Adrenal gland (tissue), 12 donors: ENCODE data around the gene MTHFD2. TPM values are rescaled to one million over a fixed set of nuclear protein-coding genes. Genes with fewer than 3 reads are reported as not detected.

ENCODE experiments used
- DNase-seq, 7 donors: peaks; one replicate each; pipeline ENCODE4 v3.0.0-alpha.2; 2019 to 2020
- H3K27ac ChIP-seq, 5 donors: fragments of 200-600 bp; sonication (generic) in 4 of 5; 1 replicate in 3 of 5; 2 replicates in 2 of 5; pipeline versions ENCODE4 v1.5.1 to v1.8.0; 2016 to 2020; ENCODE audit warnings: mild to moderate bottlenecking in 1 of 5
- H3K27me3 ChIP-seq: fragments of 200-600 bp; 2 replicates; pipeline ENCODE4 v1.8.0; 2021
- H3K36me3 ChIP-seq, 2 donors: fragments of 200-600 bp; replicated peaks in 1 of 2; 1 replicate in 1 of 2; 2 replicates in 1 of 2; pipeline versions ENCODE4 v1.5.1 to v1.8.0; 2018 to 2022
- H3K4me1 ChIP-seq, 2 donors: fragments of 200-600 bp; replicated peaks in 1 of 2; 1 replicate in 1 of 2; 2 replicates in 1 of 2; pipeline versions ENCODE4 v1.5.1 to v1.8.0; 2018 to 2021
- H3K4me3 ChIP-seq, 4 donors: fragments of 200-600 bp; sonication (generic) in 3 of 4; one replicate each; pipeline ENCODE4 v1.5.1; 2016 to 2018
- H3K9me3 ChIP-seq, 3 donors: fragments of 200-600 bp; sonication (generic) in 1 of 3; replicated peaks in 1 of 3; 1 replicate in 2 of 3; 2 replicates in 1 of 3; pipeline versions ENCODE4 v1.5.1 to v1.8.0; 2016 to 2021
- POLR2A ChIP-seq, 2 donors: fragments of 450-650 bp; IDR thresholded peaks; one replicate each; pipeline ENCODE4 v1.6.1; 2017; ENCODE audit warnings: antibody characterized with exemption in 2 of 2, mild to moderate bottlenecking in 2 of 2, moderate library complexity in 1 of 2
- WGBS, 4 donors: extraction: QIAGEN DNeasy Blood & Tissue Kit in 2 of 4; methylation state at CpG; one replicate each; pipeline versions ENCODE4 v1.1.5 to v1.1.7; 2013 to 2017; 5-methylcytosine and 5-hydroxymethylcytosine counted together
- intact Hi-C, 2 donors: fragments of 100-400 bp; cut with DNase I; formaldehyde crosslinking; loops; one replicate each; pipeline versions ENCODE4 v1.14.1 to v1.15.0; 2022 to 2023
- polyA plus RNA-seq, 3 donors: library from polyadenylated mRNA; stranded (reverse); fragments of 200-250 nt in 2 of 3; fragments of 350-450 nt in 1 of 3; fragmentation: Illumina TruSeq in 1 of 3; extraction: RNeasy Lipid Tissue Mini Kit (QIAGEN cat#74804) in 1 of 3; gene quantifications; one replicate each; pipeline ENCODE4 v1.2.3, GENCODE V29; 2013 to 2014
- total RNA-seq, 9 donors: library from RNA; depleted of rRNA in 4 of 9; stranded (reverse); fragments of >200 nt in 4 of 9; fragments of 120-200 nt in 1 of 9; fragmentation: NEBNext Ultra II Directional in 1 of 9; extraction: Animal tissue kit (Norgen Biotek cat#: 25700) in 1 of 9; gene quantifications; one replicate each; pipeline versions ENCODE4 v1.1.0 to v1.2.4, GENCODE V29; 2013 to 2023
- TF ChIP-seq, protein P1 (sequence below), 6 experiments: fragments of 450-650 bp in 4 of 6; fragments of 200-600 bp in 2 of 6; sonication (generic) in 1 of 6; IDR thresholded peaks; 1 replicate in 5 of 6; 2 replicates in 1 of 6; pipeline versions ENCODE4 v1.5.1 to v1.8.0; 2016 to 2021; ENCODE audit warnings: antibody characterized with exemption in 6 of 6, mild to moderate bottlenecking in 2 of 6, moderate library complexity in 1 of 6
- donor health status: healthy with polysubstance abuse.
- donor health status: Bipolar disorder and iron deficiency.
- donor health status: DM: yes; HTN: yes; CAD: no.
- donor health status: DM: no; HTN: no; CAD: no.
- donor health status: DM: no; HTN: no; CAD: no.
- donor health status: DM: yes; HTN: yes; CAD: no.

The MTHFD2 gene
- total and polyA plus RNA-seq, 12 donors, result 1.6 to 24.9 (median 14.1) TPM

DNA sequence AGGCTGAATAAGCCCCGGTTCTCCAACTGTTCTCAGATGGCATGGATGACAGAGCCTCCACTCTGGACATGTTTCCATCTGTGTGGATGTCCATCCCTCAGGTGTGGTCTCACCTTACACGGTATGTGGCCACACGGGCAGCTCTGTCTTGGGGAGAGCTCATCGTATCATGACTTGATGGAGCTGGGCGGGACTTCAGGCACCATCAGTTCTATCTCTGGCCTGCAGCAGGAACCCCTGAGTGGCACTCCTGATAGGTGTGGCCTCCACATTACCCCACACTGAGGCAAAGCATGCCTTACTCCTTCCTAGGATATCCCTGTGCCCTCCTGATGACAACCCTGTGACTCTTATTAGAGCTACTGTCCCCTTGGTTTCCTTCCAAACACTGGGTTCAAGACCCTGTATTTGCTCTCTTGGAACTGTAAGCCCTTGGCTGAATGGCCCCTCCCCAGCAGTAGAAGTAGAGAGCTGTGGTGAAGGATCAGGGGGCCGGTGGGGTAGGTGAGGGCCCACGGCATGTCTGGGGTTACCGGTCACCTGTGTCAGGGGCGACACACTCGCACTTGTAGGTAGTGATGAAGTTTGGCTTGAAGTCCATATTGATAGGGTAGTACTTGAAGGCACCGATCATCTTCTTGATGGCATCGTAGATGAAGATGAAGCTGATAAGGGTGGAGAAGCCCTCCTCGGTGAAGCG lies 48.2 kb downstream of the MTHFD2 start:
- DNase-seq, result no peak
- H3K27me3 ChIP-seq, result no peaks in the 10 kb centered on the region
- intact Hi-C loops, result loop anchor here in 1 of 2 donors (5.0 kb wide), 1 partner anchor 71 kb away; no protein-coding TSS in a partner anchor
- TF ChIP-seq, protein P1, sequence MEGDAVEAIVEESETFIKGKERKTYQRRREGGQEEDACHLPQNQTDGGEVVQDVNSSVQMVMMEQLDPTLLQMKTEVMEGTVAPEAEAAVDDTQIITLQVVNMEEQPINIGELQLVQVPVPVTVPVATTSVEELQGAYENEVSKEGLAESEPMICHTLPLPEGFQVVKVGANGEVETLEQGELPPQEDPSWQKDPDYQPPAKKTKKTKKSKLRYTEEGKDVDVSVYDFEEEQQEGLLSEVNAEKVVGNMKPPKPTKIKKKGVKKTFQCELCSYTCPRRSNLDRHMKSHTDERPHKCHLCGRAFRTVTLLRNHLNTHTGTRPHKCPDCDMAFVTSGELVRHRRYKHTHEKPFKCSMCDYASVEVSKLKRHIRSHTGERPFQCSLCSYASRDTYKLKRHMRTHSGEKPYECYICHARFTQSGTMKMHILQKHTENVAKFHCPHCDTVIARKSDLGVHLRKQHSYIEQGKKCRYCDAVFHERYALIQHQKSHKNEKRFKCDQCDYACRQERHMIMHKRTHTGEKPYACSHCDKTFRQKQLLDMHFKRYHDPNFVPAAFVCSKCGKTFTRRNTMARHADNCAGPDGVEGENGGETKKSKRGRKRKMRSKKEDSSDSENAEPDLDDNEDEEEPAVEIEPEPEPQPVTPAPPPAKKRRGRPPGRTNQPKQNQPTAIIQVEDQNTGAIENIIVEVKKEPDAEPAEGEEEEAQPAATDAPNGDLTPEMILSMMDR (IDR thresholded peaks at IDR 0.05), result no peak
- no peak for TF ChIP-seq POLR2A (IDR thresholded peaks at IDR 0.05)
- no peaks in the 10 kb centered on the region for H3K4me1 ChIP-seq
- no peaks in the 10 kb centered on the region for H3K9me3 ChIP-seq
- no peak overlapping the region for H3K4me3 ChIP-seq
- 86 to 97% (median 93%) methylated on average over 11 to 14 of the region's 14 CpGs for WGBS, 4 donors
- no peak overlapping the region for H3K27ac ChIP-seq
- H3K36me3 ChIP-seq, result no peaks in the 10 kb centered on the region

DNA sequence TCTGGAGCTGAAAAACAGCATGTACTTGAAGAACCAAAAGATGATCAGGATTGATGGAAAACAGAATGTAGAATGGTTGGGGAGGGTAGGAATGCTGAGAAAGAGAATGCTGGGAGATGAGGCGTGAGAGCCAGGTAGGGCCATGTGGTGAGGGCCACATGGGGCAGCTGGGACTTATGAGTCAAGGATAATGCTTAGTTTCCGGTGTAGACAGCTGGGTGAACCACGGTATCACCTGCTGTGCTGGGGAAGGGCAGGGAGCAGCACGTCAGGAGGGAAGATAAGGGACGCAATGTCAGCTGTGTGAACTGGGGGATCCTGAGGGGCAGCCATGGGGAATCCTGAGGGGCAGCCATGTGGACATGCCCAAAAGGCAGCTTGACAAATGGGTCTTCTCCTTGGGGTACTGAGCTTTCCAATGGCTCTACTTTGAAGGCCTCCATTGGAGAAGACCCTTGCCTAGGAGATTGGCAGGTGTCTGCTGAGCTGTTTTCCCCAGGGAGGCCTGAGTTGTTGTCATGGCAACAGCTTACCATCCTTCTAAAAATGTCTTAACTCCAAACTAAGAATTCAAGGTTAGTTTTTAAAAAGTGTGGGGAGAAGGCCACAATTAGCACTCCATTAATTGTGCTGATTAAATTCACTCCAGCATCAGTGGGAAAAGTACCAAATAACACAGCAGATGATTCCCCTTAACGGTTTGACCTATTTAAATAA lies 51.1 kb downstream of the MTHFD2 start:
- TF ChIP-seq POLR2A (IDR thresholded peaks at IDR 0.05), result no peak
- TF ChIP-seq, protein P1 (IDR thresholded peaks at IDR 0.05), result no peak
- H3K27ac ChIP-seq, result no peak overlapping the region
- WGBS, 4 donors, result 61 to 67% (median 62%) methylated on average over 6 of the region's 6 CpGs
- intact Hi-C loops, result loop anchor here (5.0 to 10.0 kb wide), 3 partner anchors 68 to 335 kb away; no protein-coding TSS in a partner anchor
- no peaks in the 10 kb centered on the region for H3K36me3 ChIP-seq
- DNase-seq, result no peak
- H3K4me1 ChIP-seq, result no peaks in the 10 kb centered on the region
- H3K4me3 ChIP-seq, result no peak overlapping the region
- no peaks in the 10 kb centered on the region for H3K9me3 ChIP-seq
- H3K27me3 ChIP-seq, result no peaks in the 10 kb centered on the region

DNA sequence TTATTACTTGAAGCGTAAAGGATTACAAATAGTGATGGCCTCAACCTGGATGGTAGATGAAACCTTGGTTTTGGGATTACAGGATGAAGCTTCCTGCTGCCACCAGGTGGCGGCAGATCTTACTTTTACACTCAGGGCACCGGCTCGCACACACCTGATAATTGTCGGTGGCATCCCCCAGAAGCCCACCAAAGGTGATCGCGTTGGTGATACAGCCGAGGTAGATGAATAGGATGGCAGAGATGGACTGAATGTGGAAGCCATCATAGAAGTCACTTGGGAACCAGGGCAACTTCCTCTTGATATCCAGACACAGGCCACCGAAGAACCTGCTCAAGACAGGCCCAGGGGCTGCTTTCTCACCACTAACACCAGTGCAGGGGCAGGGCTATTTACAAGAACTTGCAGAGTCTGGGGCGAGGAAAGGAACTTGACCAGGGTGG lies 51.8 kb downstream of the MTHFD2 start:
- H3K4me3 ChIP-seq, result no peak overlapping the region
- DNase-seq, result peak in 6 of 7 donors; percentile 41 to 70 (median 54)
- H3K27me3 ChIP-seq, result no peaks in the 10 kb centered on the region
- intact Hi-C loops, result loop anchor here in 1 of 2 donors (10.0 kb wide), 2 partner anchors 145 to 335 kb away; no protein-coding TSS in a partner anchor
- no peaks in the 10 kb centered on the region for H3K9me3 ChIP-seq
- no peaks in the 10 kb centered on the region for H3K36me3 ChIP-seq
- WGBS, 4 donors, result 22 to 32% (median 29%) methylated on average over 10 of the region's 10 CpGs
- no peaks in the 10 kb centered on the region for H3K4me1 ChIP-seq
- no peak for TF ChIP-seq POLR2A (IDR thresholded peaks at IDR 0.05)
- TF ChIP-seq, protein P1 (IDR thresholded peaks at IDR 0.05), result peak; percentile 59 to 84 (median 72)
- H3K27ac ChIP-seq, result no peak overlapping the region

DNA sequence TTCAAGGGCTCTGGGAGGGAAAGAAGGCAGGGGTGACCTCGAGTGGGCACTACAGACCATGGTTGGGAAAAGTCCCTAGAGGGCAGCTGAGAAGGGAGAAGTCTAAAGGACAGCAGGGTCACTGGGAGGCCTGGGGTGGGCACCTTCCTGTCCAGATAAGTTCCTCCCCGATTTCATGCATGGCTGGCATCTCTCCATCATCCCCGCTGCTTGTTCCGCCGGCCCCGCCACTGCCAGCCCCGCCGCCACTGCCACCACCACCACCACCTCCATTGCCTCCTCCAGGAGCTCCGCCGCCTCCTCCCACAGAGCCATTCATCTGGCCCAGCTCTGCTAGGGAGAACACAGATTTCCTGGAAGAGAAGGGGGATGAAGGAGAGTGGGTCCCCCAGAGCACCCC lies 53.6 kb downstream of the MTHFD2 start:
- TF ChIP-seq, protein P1 (IDR thresholded peaks at IDR 0.05), result no peak
- no peak for TF ChIP-seq POLR2A (IDR thresholded peaks at IDR 0.05)
- no peaks in the 10 kb centered on the region for H3K36me3 ChIP-seq
- H3K9me3 ChIP-seq, result no peaks in the 10 kb centered on the region
- no peak overlapping the region for H3K4me3 ChIP-seq
- H3K27ac ChIP-seq, result no peak overlapping the region
- no peak for DNase-seq
- no peaks in the 10 kb centered on the region for H3K27me3 ChIP-seq
- WGBS, 4 donors, result 85 to 91% (median 87%) methylated on average over 10 of the region's 10 CpGs
- intact Hi-C loops, result loop anchor here in 1 of 2 donors (10.0 kb wide), 2 partner anchors 143 to 333 kb away; no protein-coding TSS in a partner anchor
- H3K4me1 ChIP-seq, result no peaks in the 10 kb centered on the region
